ENCODE measurements around the gene SH3PXD2A. TPM values are rescaled to one million over a fixed set of nuclear protein-coding genes. Genes with fewer than 3 reads are reported as not detected.

SH3PXD2A gene
- total and polyA plus RNA-seq, 9 of the 15 experiments (the other 6 are each of a cell fraction or from before 2014, with no cell fraction given): 0.41 to 9.3 (median 2.5) TPM

- peak in 1 of 2 experiments; percentile 57; a peak in 1 of 4 replicates for TF ChIP-seq ZMIZ1 (IDR thresholded peaks at IDR 0.05; ENCODE audit: low read depth in 2 of 2, low read length in 2 of 2)
- no peak for TF ChIP-seq ZNF445 (CRISPR knock-in tag; IDR thresholded peaks at IDR 0.05; ENCODE audit: low read depth)
- no peak for TF ChIP-seq ZBTB43 (CRISPR knock-in tag; IDR thresholded peaks at IDR 0.05)
- no peak for TF ChIP-seq SMC3 (conservative IDR thresholded peaks at IDR 0.05; ENCODE audit: insufficient read depth, low read depth, low read length)
- TF ChIP-seq, protein P1, sequence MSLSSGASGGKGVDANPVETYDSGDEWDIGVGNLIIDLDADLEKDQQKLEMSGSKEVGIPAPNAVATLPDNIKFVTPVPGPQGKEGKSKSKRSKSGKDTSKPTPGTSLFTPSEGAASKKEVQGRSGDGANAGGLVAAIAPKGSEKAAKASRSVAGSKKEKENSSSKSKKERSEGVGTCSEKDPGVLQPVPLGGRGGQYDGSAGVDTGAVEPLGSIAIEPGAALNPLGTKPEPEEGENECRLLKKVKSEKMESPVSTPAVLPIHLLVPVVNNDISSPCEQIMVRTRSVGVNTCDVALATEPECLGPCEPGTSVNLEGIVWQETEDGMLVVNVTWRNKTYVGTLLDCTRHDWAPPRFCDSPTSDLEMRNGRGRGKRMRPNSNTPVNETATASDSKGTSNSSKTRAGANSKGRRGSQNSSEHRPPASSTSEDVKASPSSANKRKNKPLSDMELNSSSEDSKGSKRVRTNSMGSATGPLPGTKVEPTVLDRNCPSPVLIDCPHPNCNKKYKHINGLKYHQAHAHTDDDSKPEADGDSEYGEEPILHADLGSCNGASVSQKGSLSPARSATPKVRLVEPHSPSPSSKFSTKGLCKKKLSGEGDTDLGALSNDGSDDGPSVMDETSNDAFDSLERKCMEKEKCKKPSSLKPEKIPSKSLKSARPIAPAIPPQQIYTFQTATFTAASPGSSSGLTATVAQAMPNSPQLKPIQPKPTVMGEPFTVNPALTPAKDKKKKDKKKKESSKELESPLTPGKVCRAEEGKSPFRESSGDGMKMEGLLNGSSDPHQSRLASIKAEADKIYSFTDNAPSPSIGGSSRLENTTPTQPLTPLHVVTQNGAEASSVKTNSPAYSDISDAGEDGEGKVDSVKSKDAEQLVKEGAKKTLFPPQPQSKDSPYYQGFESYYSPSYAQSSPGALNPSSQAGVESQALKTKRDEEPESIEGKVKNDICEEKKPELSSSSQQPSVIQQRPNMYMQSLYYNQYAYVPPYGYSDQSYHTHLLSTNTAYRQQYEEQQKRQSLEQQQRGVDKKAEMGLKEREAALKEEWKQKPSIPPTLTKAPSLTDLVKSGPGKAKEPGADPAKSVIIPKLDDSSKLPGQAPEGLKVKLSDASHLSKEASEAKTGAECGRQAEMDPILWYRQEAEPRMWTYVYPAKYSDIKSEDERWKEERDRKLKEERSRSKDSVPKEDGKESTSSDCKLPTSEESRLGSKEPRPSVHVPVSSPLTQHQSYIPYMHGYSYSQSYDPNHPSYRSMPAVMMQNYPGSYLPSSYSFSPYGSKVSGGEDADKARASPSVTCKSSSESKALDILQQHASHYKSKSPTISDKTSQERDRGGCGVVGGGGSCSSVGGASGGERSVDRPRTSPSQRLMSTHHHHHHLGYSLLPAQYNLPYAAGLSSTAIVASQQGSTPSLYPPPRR (CRISPR knock-in tag; IDR thresholded peaks at IDR 0.05; ENCODE audit: borderline replicate concordance): no peak
- TF ChIP-seq TOE1 (IDR thresholded peaks at IDR 0.05; ENCODE audit: borderline replicate concordance): no peak
- TF ChIP-seq TOE1 (CRISPR knock-in tag; IDR thresholded peaks at IDR 0.05; ENCODE audit: borderline replicate concordance, low read depth): no peak
- TF ChIP-seq NRF1 (conservative IDR thresholded peaks at IDR 0.05 in 1 of 2, IDR thresholded peaks at IDR 0.05 in 1 of 2): peak; percentile 47 to 55
- TF ChIP-seq, protein P2, sequence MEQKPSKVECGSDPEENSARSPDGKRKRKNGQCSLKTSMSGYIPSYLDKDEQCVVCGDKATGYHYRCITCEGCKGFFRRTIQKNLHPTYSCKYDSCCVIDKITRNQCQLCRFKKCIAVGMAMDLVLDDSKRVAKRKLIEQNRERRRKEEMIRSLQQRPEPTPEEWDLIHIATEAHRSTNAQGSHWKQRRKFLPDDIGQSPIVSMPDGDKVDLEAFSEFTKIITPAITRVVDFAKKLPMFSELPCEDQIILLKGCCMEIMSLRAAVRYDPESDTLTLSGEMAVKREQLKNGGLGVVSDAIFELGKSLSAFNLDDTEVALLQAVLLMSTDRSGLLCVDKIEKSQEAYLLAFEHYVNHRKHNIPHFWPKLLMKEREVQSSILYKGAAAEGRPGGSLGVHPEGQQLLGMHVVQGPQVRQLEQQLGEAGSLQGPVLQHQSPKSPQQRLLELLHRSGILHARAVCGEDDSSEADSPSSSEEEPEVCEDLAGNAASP (IDR thresholded peaks at IDR 0.05): no peak
- no peak for TF ChIP-seq CREM (IDR thresholded peaks at IDR 0.05; ENCODE audit: low read depth)
- TF ChIP-seq, protein P3, sequence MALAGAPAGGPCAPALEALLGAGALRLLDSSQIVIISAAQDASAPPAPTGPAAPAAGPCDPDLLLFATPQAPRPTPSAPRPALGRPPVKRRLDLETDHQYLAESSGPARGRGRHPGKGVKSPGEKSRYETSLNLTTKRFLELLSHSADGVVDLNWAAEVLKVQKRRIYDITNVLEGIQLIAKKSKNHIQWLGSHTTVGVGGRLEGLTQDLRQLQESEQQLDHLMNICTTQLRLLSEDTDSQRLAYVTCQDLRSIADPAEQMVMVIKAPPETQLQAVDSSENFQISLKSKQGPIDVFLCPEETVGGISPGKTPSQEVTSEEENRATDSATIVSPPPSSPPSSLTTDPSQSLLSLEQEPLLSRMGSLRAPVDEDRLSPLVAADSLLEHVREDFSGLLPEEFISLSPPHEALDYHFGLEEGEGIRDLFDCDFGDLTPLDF (CRISPR knock-in tag; IDR thresholded peaks at IDR 0.05): no peak
- no peak for TF ChIP-seq ELF4 (CRISPR knock-in tag; IDR thresholded peaks at IDR 0.05)
- TF ChIP-seq CBX1 (IDR thresholded peaks at IDR 0.05; ENCODE audit: low read depth): no peak
- no peak for TF ChIP-seq ETV5 (CRISPR knock-in tag; IDR thresholded peaks at IDR 0.05; ENCODE audit: low read depth)
Measured at GRCh38 chr10:103772096-103772845, 83.1 kb downstream of the SH3PXD2A start (continued).

All from K562 (cell line).